ENCODE measurements around the gene EFHC1.
A peak's percentile ranks its signal among the peaks of the same experiment; 100 is the strongest.
"Not testable (repeated sequence)": the region's sequence is repeated elsewhere in the genome, so short reads cannot be mapped to it uniquely, and the experiment has no call there.

Gene EFHC1

GRCh38 chr6:52400313-52401041 is 19.7 kb upstream of the EFHC1 start:
- no peak for DNase-seq

DNA sequence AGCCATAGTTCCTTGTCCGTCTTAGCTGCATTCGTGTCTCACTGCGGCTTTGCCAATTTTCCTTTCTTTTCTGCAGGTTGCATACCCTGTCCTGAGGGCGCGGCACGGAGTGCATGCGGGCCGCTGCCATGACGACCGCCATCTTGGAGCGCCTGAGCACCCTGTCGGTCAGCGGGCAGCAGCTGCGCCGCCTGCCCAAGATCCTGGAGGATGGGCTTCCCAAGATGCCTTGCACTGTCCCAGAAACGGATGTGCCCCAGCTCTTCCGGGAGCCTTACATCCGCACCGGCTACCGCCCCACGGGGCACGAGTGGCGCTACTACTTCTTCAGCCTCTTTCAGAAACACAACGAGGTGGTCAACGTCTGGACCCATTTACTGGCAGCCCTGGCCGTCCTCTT is 17.1 kb upstream of the EFHC1 start:
- no peak for DNase-seq

DNA sequence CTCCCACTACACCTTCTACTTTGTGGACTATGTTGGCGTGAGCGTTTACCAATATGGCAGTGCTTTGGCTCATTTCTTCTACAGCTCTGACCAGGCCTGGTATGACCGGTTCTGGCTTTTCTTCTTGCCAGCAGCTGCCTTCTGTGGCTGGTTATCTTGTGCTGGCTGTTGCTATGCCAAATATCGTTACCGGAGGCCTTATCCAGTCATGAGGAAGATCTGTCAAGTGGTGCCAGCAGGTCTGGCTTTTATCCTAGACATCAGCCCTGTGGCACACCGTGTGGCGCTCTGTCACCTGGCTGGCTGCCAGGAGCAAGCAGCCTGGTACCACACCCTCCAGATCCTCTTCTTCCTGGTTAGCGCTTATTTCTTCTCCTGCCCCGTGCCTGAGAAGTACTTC is 16.5 kb upstream of the EFHC1 start:
- DNase-seq, result no peak

GRCh38 chr6:52405243-52405642 is 14.9 kb upstream of the EFHC1 start:
- DNase-seq, result no peak

DNA sequence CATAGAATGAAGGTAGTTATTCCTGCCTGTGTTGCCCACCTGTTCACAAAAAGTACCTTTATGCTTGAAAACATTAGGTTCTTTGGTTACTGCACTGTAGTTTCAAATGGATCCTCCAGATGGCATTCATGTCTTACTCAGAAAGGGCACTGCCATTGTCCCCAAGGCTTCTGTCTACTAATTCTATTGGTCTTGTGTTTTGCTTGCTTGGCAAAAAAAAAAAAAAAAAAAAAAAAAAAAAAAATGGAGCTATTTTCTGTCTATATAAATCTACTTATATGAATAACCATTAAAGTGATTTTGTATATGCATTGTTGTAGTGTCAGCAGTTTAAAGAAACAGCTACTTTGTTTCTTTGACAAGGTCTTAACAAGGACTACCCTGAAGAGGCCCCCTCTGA is 12.7 kb upstream of the EFHC1 start:
- DNase-seq, result peak; percentile 42

GRCh38 chr6:52409499-52409898 is 10.6 kb upstream of the EFHC1 start:
- DNase-seq, result no peak

GRCh38 chr6:52410979-52411378 is 9.2 kb upstream of the EFHC1 start:
- no peak for DNase-seq

- DNase-seq, result no peak
Observed at GRCh38 chr6:52411911-52412310, 8.2 kb upstream of the EFHC1 start.

- no peak for DNase-seq
Observed at GRCh38 chr6:52415333-52415732, 4.8 kb upstream of the EFHC1 start.

DNA sequence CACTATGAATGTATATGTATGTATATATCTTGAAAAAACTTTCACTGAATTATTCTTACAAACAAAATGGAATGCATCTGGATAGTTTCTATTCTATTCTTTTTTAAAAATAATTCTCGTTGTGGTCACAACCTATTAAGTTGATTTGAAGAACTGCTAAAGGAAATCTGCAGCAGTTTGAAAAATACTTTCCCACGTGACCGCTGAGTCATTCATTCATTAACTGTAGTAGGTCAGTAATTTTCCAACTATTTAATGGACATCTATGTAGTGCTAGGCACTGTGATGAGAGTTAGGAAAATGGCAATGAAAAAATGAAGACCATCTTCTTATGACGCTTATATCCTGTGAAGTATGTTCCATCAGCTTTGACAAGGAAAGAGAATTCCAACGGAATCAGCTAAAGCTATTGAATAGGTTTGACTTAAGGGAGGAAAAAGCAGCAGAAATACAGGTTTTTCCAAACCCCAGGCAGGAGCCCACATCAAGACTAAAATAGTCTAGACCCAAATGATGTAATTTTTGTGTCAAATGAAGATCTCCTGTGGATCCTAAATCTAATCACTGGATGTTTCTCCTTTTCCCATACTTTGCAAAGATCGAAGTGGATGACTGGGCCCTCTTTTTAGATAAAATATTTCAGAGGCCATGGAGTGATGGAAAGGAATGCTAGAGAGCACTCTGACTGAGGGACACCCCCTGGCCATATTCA is 4.1 kb upstream of the EFHC1 start:
- no peak for DNase-seq

DNA sequence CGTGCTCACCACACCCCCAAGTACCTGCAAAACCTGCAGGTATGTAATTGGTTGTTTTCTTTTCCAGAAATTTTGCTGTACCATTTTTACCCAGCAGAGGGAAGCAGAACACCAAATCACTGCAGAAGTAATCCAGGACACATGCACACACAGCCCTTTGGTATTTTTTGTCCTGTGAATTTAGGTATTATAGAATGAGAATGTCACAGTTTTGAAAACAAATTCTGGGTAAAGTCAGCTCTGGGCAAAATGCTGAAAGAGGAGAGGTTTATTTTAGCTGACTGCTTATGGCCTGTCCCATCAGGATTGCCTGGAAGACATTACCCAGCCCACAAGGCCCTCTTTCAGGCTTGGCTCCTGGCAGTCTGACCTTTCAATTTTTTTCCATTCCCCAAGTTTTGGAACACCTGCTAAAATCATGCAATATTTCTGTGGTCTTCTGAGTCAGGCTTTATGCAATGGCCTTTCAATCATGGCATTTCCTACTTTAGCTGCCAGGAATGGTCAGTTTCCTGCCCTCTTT is 3.5 kb upstream of the EFHC1 start:
- peak; percentile 80 for DNase-seq

DNA sequence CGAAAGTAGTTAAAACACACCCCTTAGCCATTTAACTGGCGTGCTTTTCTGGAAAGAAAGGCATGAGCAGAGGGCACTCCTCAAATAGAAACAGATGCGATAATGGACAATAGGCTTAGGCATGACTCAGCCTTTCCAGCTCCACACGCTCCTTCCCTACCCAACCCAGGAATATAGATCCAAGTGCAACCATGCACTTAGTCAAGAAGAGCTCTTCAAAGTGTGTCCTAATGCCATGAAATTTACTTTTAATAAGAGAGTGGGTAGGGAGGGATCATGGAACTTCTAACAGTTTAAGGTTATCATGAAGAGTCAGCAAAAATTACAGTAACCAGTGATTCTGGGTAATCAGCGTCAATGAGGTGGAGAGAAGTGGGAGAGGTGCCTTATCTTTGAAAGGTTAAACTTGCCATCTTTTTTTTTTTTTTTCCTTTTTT is 2.4 kb upstream of the EFHC1 start:
- DNase-seq, result no peak

- DNase-seq, result no peak
Observed at GRCh38 chr6:52418606-52419005, 1.5 kb upstream of the EFHC1 start.

DNA sequence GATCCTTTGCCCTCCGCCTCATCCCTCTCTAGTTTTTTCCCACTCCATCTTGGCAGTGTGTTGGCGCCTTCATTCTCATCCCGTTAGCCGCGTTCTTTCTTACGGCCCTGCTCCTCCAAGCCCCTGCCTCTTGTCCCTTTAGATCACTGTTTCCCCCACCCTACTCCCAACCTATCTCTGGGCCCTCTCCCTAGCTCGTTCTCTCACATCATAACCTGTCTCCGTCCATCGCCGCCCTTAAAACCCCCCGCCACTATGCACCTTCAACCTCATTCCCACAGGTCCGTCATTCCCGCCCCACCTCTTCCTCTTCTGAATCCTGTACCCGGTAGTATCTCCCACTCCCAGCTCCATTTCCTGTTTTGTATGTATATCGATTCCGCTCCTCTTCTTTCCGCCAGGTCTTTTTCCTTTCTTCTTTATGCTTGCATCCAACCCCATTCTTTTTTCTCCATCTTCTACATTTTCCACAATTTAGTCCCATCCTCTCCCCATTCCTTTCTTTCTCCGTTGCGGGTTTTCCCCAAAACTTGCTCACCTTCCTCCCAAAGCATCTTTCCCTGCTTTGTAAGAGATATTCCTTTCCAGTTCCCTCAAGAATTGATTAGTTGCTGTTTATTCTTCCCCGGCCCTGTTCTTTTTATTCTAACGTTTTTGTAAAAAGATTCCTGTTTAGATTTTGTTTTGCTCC is 671 bp downstream of the EFHC1 start:
- peak; percentile 80 for DNase-seq

DNA sequence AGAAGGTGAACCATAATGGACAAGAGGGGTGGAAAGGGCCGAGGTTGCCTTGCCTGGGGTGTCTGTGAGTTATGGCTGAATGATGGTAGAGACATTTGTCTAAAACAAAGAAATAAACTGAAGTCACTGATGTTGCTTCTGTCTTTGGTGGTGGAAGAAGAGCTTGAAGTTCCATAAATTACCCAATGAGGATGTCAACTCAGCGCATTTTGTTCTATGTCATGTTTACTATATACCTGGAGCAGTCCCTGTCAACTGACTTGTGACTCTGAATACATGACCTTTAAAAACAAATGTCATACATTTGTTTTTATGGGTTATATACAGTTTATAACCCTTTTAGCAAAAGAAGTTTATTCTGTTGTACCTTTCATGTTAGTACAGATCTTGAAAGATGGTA is 2.0 kb downstream of the EFHC1 start:
- DNase-seq, result no peak

GRCh38 chr6:52423448-52423847 is 3.3 kb downstream of the EFHC1 start:
- no peak for DNase-seq

DNA sequence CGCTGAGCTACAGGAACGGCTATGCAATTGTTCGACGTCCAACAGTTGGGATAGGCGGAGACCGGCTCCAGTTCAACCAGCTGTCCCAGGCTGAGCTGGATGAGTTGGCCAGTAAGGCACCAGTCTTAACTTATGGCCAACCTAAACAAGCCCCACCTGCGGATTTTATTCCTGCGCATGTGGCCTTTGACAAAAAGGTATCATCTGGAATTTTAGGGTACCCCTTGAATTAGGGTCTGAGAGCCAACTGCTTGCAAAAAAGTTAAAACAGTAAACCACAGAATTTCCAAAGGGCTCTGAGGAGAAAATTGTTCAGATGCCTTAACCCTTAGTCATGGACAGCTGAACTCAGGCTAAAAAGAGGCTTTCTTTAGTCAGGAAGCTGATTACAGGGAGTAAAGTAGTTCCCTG is 3.8 kb downstream of the EFHC1 start:
- DNase-seq, result no peak

DNA sequence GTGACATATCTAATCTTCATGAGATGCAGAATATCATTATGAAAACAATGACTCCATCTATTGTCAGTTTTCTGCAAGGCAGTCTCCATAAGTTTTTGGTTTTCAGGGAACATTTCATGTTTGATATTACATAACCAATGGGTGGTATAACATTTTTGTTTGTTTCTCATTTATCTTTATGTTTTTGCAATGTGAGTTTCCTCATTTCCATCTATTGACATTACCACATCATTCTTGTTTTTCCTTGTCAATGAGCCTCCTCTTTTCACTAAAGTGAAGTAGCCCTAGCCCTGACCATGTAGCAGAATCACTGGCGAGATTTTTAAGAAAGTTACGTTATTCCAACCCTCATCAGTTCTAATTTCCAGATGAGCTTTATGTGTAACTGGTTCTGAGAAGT is 4.4 kb downstream of the EFHC1 start:
- DNase-seq, result no peak

- no peak for DNase-seq
Observed at GRCh38 chr6:52426667-52427066, 6.5 kb downstream of the EFHC1 start.

DNA sequence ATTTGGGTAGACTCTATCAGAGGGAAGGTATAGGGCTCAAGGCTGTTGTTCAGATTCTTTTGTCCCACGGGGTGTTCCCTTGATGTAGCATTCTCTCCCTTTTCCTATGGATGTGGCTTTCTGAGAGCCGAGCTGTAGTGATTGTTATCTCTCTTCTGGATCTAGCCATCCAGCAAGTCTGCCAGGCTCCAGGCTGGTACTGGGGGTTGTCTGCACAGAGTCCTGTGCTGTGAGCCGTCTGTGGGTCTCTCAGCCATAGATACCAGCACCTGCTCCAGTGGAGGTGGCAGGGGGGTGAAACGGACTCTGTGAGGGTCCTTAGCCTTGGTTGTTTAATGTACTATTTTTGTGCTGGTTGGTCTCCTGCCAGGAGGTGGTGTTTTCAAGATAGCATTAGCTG is 13.2 kb downstream of the EFHC1 start:
- DNase-seq, result not testable (repeated sequence)

DNA sequence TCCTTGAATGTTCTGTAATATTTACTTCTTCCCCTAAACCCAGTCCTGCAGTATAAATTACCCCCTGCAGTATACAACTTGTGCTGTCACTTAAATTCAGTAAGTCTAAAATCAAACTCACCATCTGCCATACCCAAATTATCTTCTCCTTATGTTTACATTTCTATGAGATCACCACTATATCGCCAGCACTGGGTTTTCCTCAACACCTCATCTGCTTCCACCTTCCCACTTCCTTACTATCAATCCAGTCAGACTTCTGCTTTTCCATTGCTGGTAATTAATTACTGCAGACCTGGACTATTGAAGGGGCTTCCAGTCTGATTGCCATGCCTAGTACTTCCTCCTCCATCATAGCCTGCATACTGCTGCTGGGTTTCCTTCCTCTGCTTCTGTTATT is 15.2 kb downstream of the EFHC1 start:
- no peak for DNase-seq

DNA sequence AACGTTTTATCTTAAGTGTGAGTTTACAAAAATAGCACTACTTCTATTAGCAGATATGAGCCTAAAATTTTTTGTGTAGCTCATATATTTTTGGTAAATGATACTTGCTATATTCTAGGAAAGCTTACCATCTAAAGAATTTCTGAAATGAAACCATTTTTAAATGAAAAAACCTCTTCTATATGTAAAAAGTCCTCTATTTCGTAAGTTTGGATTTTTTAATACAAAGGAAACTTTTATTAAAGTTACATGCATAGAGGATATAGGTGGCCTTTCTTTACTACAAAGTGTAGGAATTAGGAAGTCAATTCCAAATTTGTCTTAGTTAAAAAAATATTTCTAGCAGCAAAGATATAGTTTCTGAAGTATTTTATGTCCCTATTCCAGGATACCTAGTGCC is 18.8 kb downstream of the EFHC1 start:
- no peak for DNase-seq

GRCh38 chr6:52454556-52454955 is 34.4 kb downstream of the EFHC1 start:
- no peak for DNase-seq

GRCh38 chr6:52457096-52457495 is 37.0 kb downstream of the EFHC1 start:
- no peak for DNase-seq
